ENCODE measurements around the gene ZNF491. TPM values are rescaled to one million over a fixed set of nuclear protein-coding genes. Genes with fewer than 3 reads are reported as not detected.
"Not testable (repeated sequence)": the region's sequence is repeated elsewhere in the genome, so short reads cannot be mapped to it uniquely, and the experiment has no call there.

ZNF491 gene
- total and polyA plus RNA-seq, 2 donors (not counting 1 experiment from before 2014, with no cell fraction given): 1.7 to 5.8 TPM

DNA sequence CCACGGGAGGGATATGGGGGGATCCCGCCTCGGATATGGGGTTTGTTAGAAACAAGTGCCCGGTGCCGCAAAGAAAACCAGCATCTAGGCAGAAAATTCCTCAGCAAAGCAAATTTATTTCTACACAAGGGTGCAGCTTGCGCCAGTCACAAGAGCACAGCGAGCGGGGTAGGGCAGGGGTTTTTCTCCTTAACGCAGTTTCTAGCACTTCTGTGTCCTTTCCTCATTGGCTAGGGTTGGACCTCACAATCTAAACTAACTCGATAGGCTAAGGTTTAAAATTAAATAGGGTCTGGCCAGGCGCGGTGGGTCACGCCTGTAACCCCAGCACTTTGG lies 16.3 kb downstream of the ZNF491 start:
- Histone ChIP-seq H2AFZ (ENCODE audit: low read length) (peak overlapping the region; percentile 97), H3K9me3 (ENCODE audit: control insufficient read depth, insufficient read depth, low read depth, low read length) (no peaks in the 10 kb centered on the region), H3K4me3 (replicated peaks in 1 of 4; ENCODE audit: control extremely low read depth in 1 of 4, insufficient read depth in 1 of 4, low read depth in 3 of 4, low read length in 4 of 4) (peak overlapping the region; percentile 70 to 91 (median 80)), H3K27ac (ENCODE audit: insufficient read depth, low read length) (peak overlapping the region; percentile 78), H4K20me1 (ENCODE audit: control insufficient read depth, extremely low read depth, insufficient read depth, low read length) (no peaks in the 10 kb centered on the region), H3K36me3 (ENCODE audit: control insufficient read depth, insufficient read depth, low read length) (no peaks in the 10 kb centered on the region), H3K4me2 (ENCODE audit: extremely low read depth, insufficient read depth, low read length) (peak overlapping the region; percentile 21), H3K4me1 (ENCODE audit: control insufficient read depth, extremely low read depth, insufficient read depth, low read length) (no peaks in the 10 kb centered on the region), H3K9ac (ENCODE audit: insufficient read depth, low read length) (peak overlapping the region; percentile 75), H3K79me2 (ENCODE audit: control insufficient read depth, insufficient read depth, low read length) (peaks cover 2% of the 10 kb centered on the region), H3K27me3 (ENCODE audit: control insufficient read depth, insufficient read depth, low read length) (no peaks in the 10 kb centered on the region)
- TF ChIP-seq, protein P1, sequence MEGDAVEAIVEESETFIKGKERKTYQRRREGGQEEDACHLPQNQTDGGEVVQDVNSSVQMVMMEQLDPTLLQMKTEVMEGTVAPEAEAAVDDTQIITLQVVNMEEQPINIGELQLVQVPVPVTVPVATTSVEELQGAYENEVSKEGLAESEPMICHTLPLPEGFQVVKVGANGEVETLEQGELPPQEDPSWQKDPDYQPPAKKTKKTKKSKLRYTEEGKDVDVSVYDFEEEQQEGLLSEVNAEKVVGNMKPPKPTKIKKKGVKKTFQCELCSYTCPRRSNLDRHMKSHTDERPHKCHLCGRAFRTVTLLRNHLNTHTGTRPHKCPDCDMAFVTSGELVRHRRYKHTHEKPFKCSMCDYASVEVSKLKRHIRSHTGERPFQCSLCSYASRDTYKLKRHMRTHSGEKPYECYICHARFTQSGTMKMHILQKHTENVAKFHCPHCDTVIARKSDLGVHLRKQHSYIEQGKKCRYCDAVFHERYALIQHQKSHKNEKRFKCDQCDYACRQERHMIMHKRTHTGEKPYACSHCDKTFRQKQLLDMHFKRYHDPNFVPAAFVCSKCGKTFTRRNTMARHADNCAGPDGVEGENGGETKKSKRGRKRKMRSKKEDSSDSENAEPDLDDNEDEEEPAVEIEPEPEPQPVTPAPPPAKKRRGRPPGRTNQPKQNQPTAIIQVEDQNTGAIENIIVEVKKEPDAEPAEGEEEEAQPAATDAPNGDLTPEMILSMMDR (conservative IDR thresholded peaks at IDR 0.05 in 1 of 2, IDR thresholded peaks at IDR 0.05 in 1 of 2; ENCODE audit: low read depth in 1 of 2, low read length in 2 of 2): no peak
- no peak for TF ChIP-seq EZH2 (IDR thresholded peaks at IDR 0.05; ENCODE audit: low read length, missing control alignments)
- peak; percentile 42 to 52 for DNase-seq (ENCODE audit: low read depth in 2 of 2)

GRCh38 chr19:11821474-11822109 lies 23.3 kb downstream of the ZNF491 start:
- no peak overlapping the region for H3K4me2 ChIP-seq (ENCODE audit: extremely low read depth, insufficient read depth, low read length)
- DNase-seq (ENCODE audit: low read depth in 2 of 2): peak in 1 of 2 donors; percentile 31
- H3K9me3 ChIP-seq (ENCODE audit: control insufficient read depth, insufficient read depth, low read depth, low read length): no peaks in the 10 kb centered on the region
- H3K9ac ChIP-seq (ENCODE audit: insufficient read depth, low read length): no peak overlapping the region
- H4K20me1 ChIP-seq (ENCODE audit: control insufficient read depth, extremely low read depth, insufficient read depth, low read length): no peaks in the 10 kb centered on the region
- no peak overlapping the region for H3K27ac ChIP-seq (ENCODE audit: insufficient read depth, low read length)
- H3K79me2 ChIP-seq (ENCODE audit: control insufficient read depth, insufficient read depth, low read length): no peaks in the 10 kb centered on the region
- H2AFZ ChIP-seq (ENCODE audit: low read length): no peak overlapping the region
- TF ChIP-seq EZH2 (IDR thresholded peaks at IDR 0.05; ENCODE audit: low read length, missing control alignments): no peak
- TF ChIP-seq, protein P1 (conservative IDR thresholded peaks at IDR 0.05 in 1 of 2, IDR thresholded peaks at IDR 0.05 in 1 of 2; ENCODE audit: low read depth in 1 of 2, low read length in 2 of 2): no peak
- no peak overlapping the region for H3K4me3 ChIP-seq (replicated peaks in 1 of 4; ENCODE audit: control extremely low read depth in 1 of 4, insufficient read depth in 1 of 4, low read depth in 3 of 4, low read length in 4 of 4)
- no peaks in the 10 kb centered on the region for H3K4me1 ChIP-seq (ENCODE audit: control insufficient read depth, extremely low read depth, insufficient read depth, low read length)
- no peaks in the 10 kb centered on the region for H3K27me3 ChIP-seq (ENCODE audit: control insufficient read depth, insufficient read depth, low read length)
- H3K36me3 ChIP-seq (ENCODE audit: control insufficient read depth, insufficient read depth, low read length): no peaks in the 10 kb centered on the region

DNA sequence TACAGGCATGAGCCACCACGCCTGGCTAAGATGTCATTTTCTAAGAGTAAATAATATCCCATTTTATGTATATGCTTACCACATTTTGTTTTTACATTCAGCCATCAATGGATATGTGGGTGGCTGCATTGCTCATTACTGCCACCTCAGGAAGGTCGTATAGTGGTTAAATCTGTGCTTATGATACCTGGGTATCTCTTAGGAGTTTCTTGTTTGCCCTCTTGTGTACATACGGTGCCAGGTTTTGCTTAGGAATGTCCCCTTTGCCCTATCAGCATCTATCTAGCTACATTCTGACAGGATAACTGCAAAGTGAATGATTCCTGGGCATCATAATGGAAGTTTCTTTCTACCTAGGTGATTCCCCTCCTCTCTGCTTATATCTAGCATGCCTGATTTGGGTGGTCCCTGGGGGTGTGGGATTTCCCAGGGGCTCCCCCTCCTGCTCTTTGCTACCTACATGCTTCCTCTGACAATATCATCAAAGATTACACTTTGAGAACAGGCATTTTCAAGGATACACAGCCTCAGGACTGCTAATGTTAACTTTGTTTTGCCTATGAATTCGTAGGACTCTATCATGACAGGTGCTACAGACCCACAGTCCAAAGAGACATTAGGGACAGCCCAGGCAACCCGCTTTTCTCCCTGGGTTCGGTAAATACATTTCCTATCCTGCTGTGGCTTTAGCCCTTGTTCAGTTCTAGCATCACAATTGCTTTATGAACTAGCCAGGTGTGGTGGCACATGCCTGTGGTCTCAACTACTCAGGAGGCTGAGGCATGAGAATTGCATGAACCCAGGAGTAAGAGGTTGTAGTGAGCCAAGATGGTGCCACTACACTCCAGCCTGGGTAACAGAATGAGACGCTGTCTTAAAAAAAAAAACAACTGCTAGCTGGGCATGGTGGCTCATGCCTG lies 30.9 kb downstream of the ZNF491 start:
- H3K79me2 ChIP-seq (ENCODE audit: control insufficient read depth, insufficient read depth, low read length); H3K9me3 ChIP-seq (ENCODE audit: control insufficient read depth, insufficient read depth, low read depth, low read length): not testable (repeated sequence)

More for the DNA sequence above, 30.9 kb downstream of the ZNF491 start:
- not testable (repeated sequence) for DNase-seq (ENCODE audit: low read depth in 2 of 2); H3K4me3 ChIP-seq (replicated peaks in 1 of 4; ENCODE audit: control extremely low read depth in 1 of 4, insufficient read depth in 1 of 4, low read depth in 3 of 4, low read length in 4 of 4); H3K36me3 ChIP-seq (ENCODE audit: control insufficient read depth, insufficient read depth, low read length); H3K4me2 ChIP-seq (ENCODE audit: extremely low read depth, insufficient read depth, low read length); H4K20me1 ChIP-seq (ENCODE audit: control insufficient read depth, extremely low read depth, insufficient read depth, low read length); H3K27me3 ChIP-seq (ENCODE audit: control insufficient read depth, insufficient read depth, low read length); H2AFZ ChIP-seq (ENCODE audit: low read length); H3K4me1 ChIP-seq (ENCODE audit: control insufficient read depth, extremely low read depth, insufficient read depth, low read length); H3K9ac ChIP-seq (ENCODE audit: insufficient read depth, low read length); H3K27ac ChIP-seq (ENCODE audit: insufficient read depth, low read length)
